Esophagus muscularis mucosa (tissue), 3 donors: ENCODE results near the gene CSH2.
A peak's percentile ranks its signal among the peaks of the same experiment; 100 is the strongest.

Source experiments
- CTCF ChIP-seq, 3 experiments: fragments of 200-600 bp in 2 of 3; fragments of 450-650 bp in 1 of 3; sonication (generic) in 2 of 3; IDR thresholded peaks; one replicate each; pipeline ENCODE4 v1.5.1; 2017 to 2019; ENCODE audit warnings: antibody characterized with exemption in 3 of 3, mild to moderate bottlenecking in 2 of 3, moderate library complexity in 1 of 3
- POLR2A ChIP-seq: fragments of 450-650 bp; IDR thresholded peaks from one replicate; pipeline ENCODE4 v1.6.1; 2017; ENCODE audit warnings: antibody characterized with exemption, moderate library complexity, mild to moderate bottlenecking, low read depth
- POLR2AphosphoS5 ChIP-seq, 2 donors: sonication (generic); formaldehyde crosslinking; IDR thresholded peaks; one replicate each; pipeline ENCODE4 v1.6.1; 2017; ENCODE audit warnings: antibody characterized with exemption in 2 of 2

GRCh38 chr17:63834431-63835166 lies 38.9 kb downstream of the CSH2 start:
- TF ChIP-seq POLR2A = no peak
- peak; percentile 22 to 58 (median 40) for TF ChIP-seq CTCF (IDR thresholded peaks at IDR 0.05)
- no peak for TF ChIP-seq POLR2AphosphoS5 (IDR thresholded peaks at IDR 0.05)
